Stimulated activated memory B cell treated with anti-CD40 and anti-IgM and Interleukin-4, amounts not matched to agents 10 μg/mL and 1 μg/mL and 100 μg/mL, for 72 hours (primary cell): ENCODE data around the gene MS4A6A.
"Not testable (repeated sequence)": the region's sequence is repeated elsewhere in the genome, so short reads cannot be mapped to it uniquely, and the experiment has no call there.

Source experiments
- ATAC-seq: fragments of 150-1000 bp; cut with Tn5 transposase; 2 replicates; pipeline ENCODE4 v1.10.0; 2021
- H3K27ac Mint-ChIP-seq: one replicate; pipeline ENCODE4 v1.8.0; 2022; ENCODE audit warnings: mild to moderate bottlenecking, mixed read lengths
- H3K27me3 Mint-ChIP-seq: one replicate; pipeline ENCODE4 v1.8.0; 2022; ENCODE audit warnings: mixed read lengths
- H3K36me3 Mint-ChIP-seq: one replicate; pipeline ENCODE4 v1.8.0; 2022; ENCODE audit warnings: mixed read lengths
- H3K4me1 Mint-ChIP-seq: one replicate; pipeline ENCODE4 v1.8.0; 2022; ENCODE audit warnings: mixed read lengths
- H3K4me3 Mint-ChIP-seq: one replicate; pipeline ENCODE4 v1.8.0; 2022; ENCODE audit warnings: mild to moderate bottlenecking, moderate library complexity, mixed read lengths
- H3K9me3 Mint-ChIP-seq: one replicate; pipeline ENCODE4 v1.8.0; 2022; ENCODE audit warnings: mixed read lengths

Gene MS4A6A

DNA sequence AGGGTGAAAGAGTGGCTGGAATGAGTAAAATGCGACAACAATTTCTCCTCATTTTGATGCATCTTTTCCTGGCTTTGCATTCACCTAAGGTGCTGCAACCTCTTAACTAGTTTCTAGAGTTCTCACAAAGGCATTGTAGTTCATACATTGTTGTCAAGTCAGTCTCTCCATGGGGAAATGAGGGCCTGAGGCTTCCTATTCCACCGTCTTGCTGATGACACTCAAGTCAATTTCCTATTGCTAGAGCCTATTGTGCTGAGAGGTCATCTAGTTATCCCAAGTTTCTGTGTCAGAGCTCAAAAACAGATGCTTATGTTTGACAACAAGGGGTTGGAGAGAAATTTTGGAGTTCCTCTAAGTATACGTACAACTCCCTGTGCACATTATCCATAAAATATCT is 11.6 kb upstream of the MS4A6A start:
- peaks cover 22% of the 10 kb centered on the region for H3K4me1 Mint-ChIP-seq
- ATAC-seq: no peak
- peaks cover 7% of the 10 kb centered on the region for H3K9me3 Mint-ChIP-seq
- H3K4me3 Mint-ChIP-seq: no peak overlapping the region
- no peak overlapping the region for H3K27ac Mint-ChIP-seq
- peaks cover 7% of the 10 kb centered on the region for H3K36me3 Mint-ChIP-seq
- H3K27me3 Mint-ChIP-seq: peaks cover 23% of the 10 kb centered on the region

GRCh38 chr11:60193687-60194433 is 11.0 kb upstream of the MS4A6A start:
- H3K36me3 Mint-ChIP-seq: peaks cover 7% of the 10 kb centered on the region
- H3K9me3 Mint-ChIP-seq: peaks cover 7% of the 10 kb centered on the region
- H3K4me3 Mint-ChIP-seq: no peak overlapping the region
- peak; percentile 92 for ATAC-seq
- peaks cover 23% of the 10 kb centered on the region for H3K27me3 Mint-ChIP-seq
- peaks cover 24% of the 10 kb centered on the region for H3K4me1 Mint-ChIP-seq
- peak overlapping the region; percentile 65 for H3K27ac Mint-ChIP-seq

DNA sequence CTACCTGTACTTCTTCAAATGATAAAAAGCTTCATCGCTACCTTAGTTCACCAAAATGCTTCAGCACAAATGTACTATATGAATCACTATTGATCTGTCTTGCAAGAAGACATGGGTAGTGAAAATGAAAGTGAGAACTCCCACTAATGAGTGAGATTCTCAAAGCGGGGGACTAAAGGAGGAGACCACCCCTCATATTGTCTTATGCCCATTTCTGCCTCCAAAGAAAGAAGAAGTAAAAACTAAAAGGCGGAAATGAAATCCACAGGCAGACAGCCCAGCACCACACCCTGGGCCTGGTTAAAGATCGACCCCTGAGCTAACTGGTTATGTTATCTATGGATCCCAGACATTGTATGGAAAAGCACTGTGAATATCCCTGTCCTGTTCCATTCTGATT is 9.7 kb upstream of the MS4A6A start:
- H3K4me3 Mint-ChIP-seq, H3K9me3 Mint-ChIP-seq, H3K36me3 Mint-ChIP-seq, H3K27ac Mint-ChIP-seq, ATAC-seq: not testable (repeated sequence)
- Mint-ChIP-seq H3K27me3 (peaks cover 11% of the 10 kb centered on the region), H3K4me1 (peaks cover 29% of the 10 kb centered on the region)

DNA sequence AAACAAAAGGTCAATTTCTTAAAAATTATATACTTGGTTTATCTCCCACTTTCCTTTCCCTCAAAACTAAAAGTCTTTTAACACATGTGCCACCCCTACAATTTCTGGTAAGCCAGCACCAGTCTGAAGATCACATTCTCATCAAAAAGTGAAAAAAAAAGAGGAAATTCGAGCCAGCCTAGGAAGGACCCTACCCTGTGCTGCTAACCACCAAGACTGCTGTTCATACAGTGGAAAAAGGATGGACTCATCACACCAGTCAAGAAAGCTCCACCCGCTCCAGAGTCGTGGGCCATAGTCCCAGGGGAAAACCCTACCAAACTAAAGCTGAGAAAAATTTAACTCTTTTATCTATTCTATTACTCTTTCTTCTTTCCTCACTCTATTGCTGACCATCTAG is 5.6 kb upstream of the MS4A6A start:
- H3K27me3 Mint-ChIP-seq, H3K4me3 Mint-ChIP-seq, H3K27ac Mint-ChIP-seq, ATAC-seq, H3K9me3 Mint-ChIP-seq: not testable (repeated sequence)
- peaks cover 15% of the 10 kb centered on the region for H3K36me3 Mint-ChIP-seq
- peaks cover 41% of the 10 kb centered on the region for H3K4me1 Mint-ChIP-seq

DNA sequence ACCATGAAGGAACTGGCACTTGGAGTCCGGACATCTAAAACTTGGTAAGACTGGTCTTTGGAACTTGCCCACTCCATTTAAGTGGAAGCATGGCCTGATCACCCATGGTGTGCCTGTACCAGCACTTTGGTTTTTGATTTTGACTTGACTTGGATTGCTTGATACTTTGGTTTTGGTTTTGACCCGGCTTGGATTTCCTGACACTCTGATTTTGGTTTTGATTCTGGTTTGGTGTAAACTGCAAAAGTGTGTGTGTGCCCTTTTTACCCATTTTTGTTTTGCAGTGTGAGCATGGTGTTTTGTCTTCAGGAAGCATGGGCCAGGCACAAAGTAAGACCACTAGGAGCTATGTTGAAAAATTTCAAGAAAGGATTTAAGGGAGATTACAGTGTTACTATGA is 3.2 kb upstream of the MS4A6A start:
- H3K9me3 Mint-ChIP-seq, ATAC-seq, H3K4me3 Mint-ChIP-seq, H3K27ac Mint-ChIP-seq, H3K27me3 Mint-ChIP-seq, H3K36me3 Mint-ChIP-seq: not testable (repeated sequence)
- H3K4me1 Mint-ChIP-seq: peaks cover 48% of the 10 kb centered on the region

DNA sequence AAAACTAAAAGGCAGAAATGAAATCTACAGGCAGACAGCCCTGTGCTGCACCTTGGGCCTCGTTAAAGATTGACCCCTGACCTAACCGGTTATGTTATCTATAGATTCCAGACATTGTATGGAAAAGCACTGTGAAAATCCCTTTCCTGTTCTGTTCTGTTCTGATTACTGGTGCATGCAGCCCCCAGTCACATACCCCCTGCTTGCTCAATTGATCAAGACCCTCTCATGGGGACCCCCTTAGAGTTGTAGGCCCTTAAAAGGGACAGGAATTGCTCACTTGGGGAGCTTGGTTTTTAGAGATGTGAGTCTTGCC is 2.6 kb upstream of the MS4A6A start:
- not testable (repeated sequence) for ATAC-seq, H3K36me3 Mint-ChIP-seq, H3K27ac Mint-ChIP-seq, H3K9me3 Mint-ChIP-seq, H3K27me3 Mint-ChIP-seq, H3K4me3 Mint-ChIP-seq
- peaks cover 48% of the 10 kb centered on the region for H3K4me1 Mint-ChIP-seq

- peaks cover 4% of the 10 kb centered on the region for H3K9me3 Mint-ChIP-seq
- H3K27ac Mint-ChIP-seq: no peak overlapping the region
- no peaks in the 10 kb centered on the region for H3K27me3 Mint-ChIP-seq
- peaks cover 48% of the 10 kb centered on the region for H3K4me1 Mint-ChIP-seq
- ATAC-seq: peak; percentile 88
- H3K36me3 Mint-ChIP-seq: peaks cover 10% of the 10 kb centered on the region
- H3K4me3 Mint-ChIP-seq: no peak overlapping the region
Observed at GRCh38 chr11:60184824-60185511, 2.1 kb upstream of the MS4A6A start.

GRCh38 chr11:60183591-60184205 is 815 bp upstream of the MS4A6A start:
- Mint-ChIP-seq H3K9me3 (peaks cover 4% of the 10 kb centered on the region), H3K36me3 (peaks cover 10% of the 10 kb centered on the region), H3K27ac (no peak overlapping the region), H3K4me1 (peaks cover 45% of the 10 kb centered on the region), H3K4me3 (no peak overlapping the region), H3K27me3 (no peaks in the 10 kb centered on the region)
- no peak for ATAC-seq

DNA sequence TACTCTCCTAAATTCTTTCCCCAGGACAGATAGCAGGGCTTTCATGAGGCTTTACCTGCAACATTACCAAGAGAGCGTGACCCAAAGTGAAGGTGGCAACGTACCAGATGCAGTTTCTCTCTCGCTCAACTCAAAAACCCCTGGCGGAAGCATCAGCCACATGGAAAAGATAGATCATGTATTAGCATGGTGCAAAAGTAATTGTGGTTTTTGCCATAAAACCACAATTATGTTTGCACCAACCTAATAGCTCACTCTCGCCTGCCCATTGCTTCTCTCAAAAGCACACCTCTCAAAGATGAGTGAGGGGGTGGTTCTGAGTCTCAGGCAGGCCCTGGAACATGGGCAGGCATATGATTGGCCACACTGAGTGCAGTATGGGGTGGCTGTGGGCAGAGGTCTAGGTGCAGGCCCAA is 7.0 kb downstream of the MS4A6A start:
- peak; percentile 85 for ATAC-seq
- H3K4me1 Mint-ChIP-seq: peaks cover 8% of the 10 kb centered on the region
- H3K27ac Mint-ChIP-seq: peak overlapping the region; percentile 34
- peaks cover 37% of the 10 kb centered on the region for H3K27me3 Mint-ChIP-seq
- H3K4me3 Mint-ChIP-seq: no peak overlapping the region
- H3K36me3 Mint-ChIP-seq: no peaks in the 10 kb centered on the region
- peaks cover 2% of the 10 kb centered on the region for H3K9me3 Mint-ChIP-seq

DNA sequence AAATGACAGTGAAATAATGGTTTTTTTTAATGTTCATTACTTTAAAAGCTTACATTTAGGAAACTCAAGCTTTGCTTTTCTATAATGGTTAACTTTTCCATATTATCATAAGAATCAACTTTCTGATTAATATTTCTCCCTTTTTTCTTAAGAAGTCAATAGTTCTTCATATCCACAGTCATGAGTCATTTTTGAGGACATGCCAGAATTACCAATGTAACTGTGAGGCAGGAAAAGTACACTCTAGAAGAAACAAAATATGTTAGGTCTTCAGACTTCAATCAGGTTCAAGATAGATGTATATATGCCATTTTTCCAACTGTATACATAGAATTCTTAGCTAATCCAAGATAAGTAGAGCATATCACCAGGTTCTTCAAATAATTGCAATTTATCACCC is 10.9 kb downstream of the MS4A6A start:
- H3K27me3 Mint-ChIP-seq: peaks cover 44% of the 10 kb centered on the region
- no peak overlapping the region for H3K27ac Mint-ChIP-seq
- no peaks in the 10 kb centered on the region for H3K36me3 Mint-ChIP-seq
- H3K4me3 Mint-ChIP-seq: no peak overlapping the region
- peaks cover 23% of the 10 kb centered on the region for H3K9me3 Mint-ChIP-seq
- peaks cover 8% of the 10 kb centered on the region for H3K4me1 Mint-ChIP-seq
- no peak for ATAC-seq

- Mint-ChIP-seq H3K27me3 (peaks cover 55% of the 10 kb centered on the region), H3K9me3 (peaks cover 23% of the 10 kb centered on the region), H3K4me3 (no peak overlapping the region), H3K36me3 (no peaks in the 10 kb centered on the region), H3K4me1 (peaks cover under 1% of the 10 kb centered on the region), H3K27ac (no peak overlapping the region)
- ATAC-seq: no peak
Observed at GRCh38 chr11:60170566-60170965, 12.3 kb downstream of the MS4A6A start.

DNA sequence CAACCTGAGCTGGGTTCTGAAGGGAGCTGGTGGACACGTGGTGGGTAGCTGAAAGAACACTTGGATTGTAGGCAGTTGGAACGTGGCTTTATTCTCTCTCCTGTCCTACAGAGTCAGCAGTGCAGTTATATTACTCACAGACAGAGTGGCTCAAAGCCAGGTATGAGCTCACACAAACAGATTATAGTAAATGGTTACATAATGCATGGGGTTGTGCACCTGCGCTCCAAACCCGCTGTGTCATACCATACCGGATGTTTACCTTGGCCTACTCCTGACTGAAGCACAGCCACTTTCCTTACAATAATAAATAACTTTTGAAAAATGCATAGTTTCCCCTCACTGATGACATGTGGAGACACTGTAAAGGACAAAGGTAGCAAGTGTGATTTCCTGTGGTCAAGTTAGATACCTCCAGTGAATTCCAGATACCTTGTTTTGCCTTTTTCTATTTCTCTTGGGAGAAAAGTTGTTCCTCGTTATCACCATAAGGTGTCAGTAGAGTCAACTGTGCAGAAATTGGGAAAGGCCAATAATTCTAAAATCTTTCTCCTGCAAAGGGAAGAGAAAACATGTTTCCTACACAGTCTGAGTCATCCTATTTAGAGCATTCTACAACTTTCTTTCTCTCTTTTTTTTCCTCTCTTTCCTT is 13.5 kb downstream of the MS4A6A start:
- H3K27ac Mint-ChIP-seq: no peak overlapping the region
- no peak overlapping the region for H3K4me3 Mint-ChIP-seq
- H3K4me1 Mint-ChIP-seq: no peaks in the 10 kb centered on the region
- no peaks in the 10 kb centered on the region for H3K36me3 Mint-ChIP-seq
- ATAC-seq: no peak
- H3K27me3 Mint-ChIP-seq: peaks cover 58% of the 10 kb centered on the region
- H3K9me3 Mint-ChIP-seq: peaks cover 26% of the 10 kb centered on the region

GRCh38 chr11:60168306-60168705 is 14.6 kb downstream of the MS4A6A start:
- H3K27me3 Mint-ChIP-seq: peaks cover 58% of the 10 kb centered on the region
- H3K9me3 Mint-ChIP-seq: peaks cover 26% of the 10 kb centered on the region
- no peak overlapping the region for H3K27ac Mint-ChIP-seq
- no peak overlapping the region for H3K4me3 Mint-ChIP-seq
- H3K4me1 Mint-ChIP-seq: no peaks in the 10 kb centered on the region
- ATAC-seq: no peak
- H3K36me3 Mint-ChIP-seq: no peaks in the 10 kb centered on the region

- H3K27ac Mint-ChIP-seq: no peak overlapping the region
- ATAC-seq: no peak
- H3K4me3 Mint-ChIP-seq: no peak overlapping the region
- H3K9me3 Mint-ChIP-seq: peaks cover 25% of the 10 kb centered on the region
- H3K27me3 Mint-ChIP-seq: peaks cover 53% of the 10 kb centered on the region
- H3K36me3 Mint-ChIP-seq: no peaks in the 10 kb centered on the region
- no peaks in the 10 kb centered on the region for H3K4me1 Mint-ChIP-seq
Observed at GRCh38 chr11:60165951-60166350, 16.9 kb downstream of the MS4A6A start.

DNA sequence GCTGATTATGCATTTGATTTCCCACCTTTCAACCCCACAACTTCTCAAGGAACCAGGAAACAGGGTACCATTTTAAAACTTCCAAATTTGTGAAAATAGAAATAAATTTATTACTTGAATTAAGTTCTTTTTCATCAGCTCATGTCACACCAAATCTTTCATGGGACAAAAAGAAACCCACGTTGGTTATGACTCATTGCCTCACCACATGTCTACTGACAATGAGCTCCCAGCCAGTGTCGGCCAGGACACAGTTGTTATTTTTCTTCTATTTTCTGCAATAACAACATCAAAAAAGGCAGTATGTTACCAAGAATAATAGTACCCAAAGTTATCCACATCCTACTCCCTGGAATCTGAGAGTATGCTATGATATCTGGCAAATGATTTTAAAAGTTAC is 17.3 kb downstream of the MS4A6A start:
- Mint-ChIP-seq H3K36me3 (no peaks in the 10 kb centered on the region), H3K4me1 (no peaks in the 10 kb centered on the region), H3K4me3 (no peak overlapping the region), H3K9me3 (peaks cover 21% of the 10 kb centered on the region), H3K27ac (no peak overlapping the region), H3K27me3 (peaks cover 49% of the 10 kb centered on the region)
- no peak for ATAC-seq
